Measurements from ENCODE around the gene PHF11. TPM values are rescaled to one million over a fixed set of nuclear protein-coding genes. Genes with fewer than 3 reads are reported as not detected.

PHF11 gene
- total RNA-seq, 2 experiments from 2014 or later, result 89.2 to 99.4 TPM

Other genes with a start within 250 kb of the PHF11 start
- gene CDADC1, start 248.0 kb upstream of the PHF11 start, total RNA-seq, result 10 to 100 TPM in 1 of 2 experiments, 1 to 10 TPM in 1; 9.0 to 11.1 TPM
- gene CAB39L, start 51.9 kb upstream of the PHF11 start, total RNA-seq, result 1 to 10 TPM; 5.6 to 6.3 TPM
- gene SETDB2, start 51.7 kb upstream of the PHF11 start, total RNA-seq, result 10 to 100 TPM; 13.9 to 15.9 TPM
- 10 to 100 TPM; 18.7 to 19.3 TPM for gene RCBTB1, start 89.6 kb downstream of the PHF11 start, total RNA-seq
- under 1 TPM; 0.33 to 0.34 TPM for gene ARL11, start 132.6 kb downstream of the PHF11 start, total RNA-seq
- 10 to 100 TPM; 36.1 to 36.2 TPM for gene EBPL, start 195.5 kb downstream of the PHF11 start, total RNA-seq